Ovary (tissue), 9 donors: ENCODE data around the gene BICD2. TPM values are rescaled to one million over a fixed set of nuclear protein-coding genes. Genes with fewer than 3 reads are reported as not detected.
"Not testable (repeated sequence)": the region's sequence is repeated elsewhere in the genome, so short reads cannot be mapped to it uniquely, and the experiment has no call there.

ENCODE experiments used
- DNase-seq, 5 donors: peaks; one replicate each; pipeline ENCODE4 v3.0.0-alpha.2; 2019 to 2020
- H3K27ac ChIP-seq, 2 donors: fragments of 200-600 bp; one replicate each; pipeline versions ENCODE4 v1.5.1 to v1.8.0; 2019 to 2022
- H3K27me3 ChIP-seq: fragments of 200-600 bp; one replicate; pipeline ENCODE4 v1.8.0; 2022
- H3K36me3 ChIP-seq: fragments of 200-600 bp; sonication (generic); one replicate; pipeline ENCODE4 v1.5.1; 2019
- H3K4me1 ChIP-seq: one replicate; pipeline ENCODE4 v1.8.1; 2013; ENCODE audit warnings: mild to moderate bottlenecking, moderate library complexity; ENCODE audit not compliant: insufficient read depth
- H3K4me3 ChIP-seq: fragments of 200-600 bp; sonication (generic); one replicate; pipeline ENCODE4 v1.5.1; 2017
- H3K9me3 ChIP-seq, 2 donors: fragments of 200-600 bp in 1 of 2; sonication (generic) in 1 of 2; one replicate each; pipeline versions ENCODE4 v1.5.1 to v1.8.1; 2013 to 2019; ENCODE audit warnings: mild to moderate bottlenecking in 1 of 2, moderate library complexity in 1 of 2
- EP300 ChIP-seq: sonication (generic); formaldehyde crosslinking; IDR thresholded peaks from one replicate; pipeline ENCODE4 v1.6.1; 2017; ENCODE audit warnings: antibody characterized with exemption
- POLR2A ChIP-seq: fragments of 450-650 bp; IDR thresholded peaks from one replicate; pipeline ENCODE4 v1.6.1; 2017; ENCODE audit warnings: antibody characterized with exemption, mild to moderate bottlenecking, moderate library complexity
- WGBS, 3 donors: extraction: QIAGEN DNeasy Blood & Tissue Kit in 1 of 3; methylation state at CpG; one replicate each; pipeline versions ENCODE4 v1.1.5 to v1.1.7; 2013 to 2017; 5-methylcytosine and 5-hydroxymethylcytosine counted together
- intact Hi-C, 4 donors: fragments of 100-400 bp; cut with DNase I; formaldehyde crosslinking; loops; one replicate each; pipeline versions ENCODE4 v1.11.0 to v1.15.1; 2022 to 2023
- polyA plus RNA-seq, 2 donors: library from polyadenylated mRNA; stranded (reverse); fragments of 200-250 nt in 1 of 2; fragments of 350-450 nt in 1 of 2; fragmentation: Illumina TruSeq in 1 of 2; extraction: RNeasy Lipid Tissue Mini Kit (QIAGEN cat#74804) in 1 of 2; gene quantifications; one replicate each; pipeline ENCODE4 v1.2.3, GENCODE V29; 2013 to 2014
- total RNA-seq, 7 donors: library from RNA; depleted of rRNA in 2 of 7; stranded (reverse); fragments of >200 nt in 2 of 7; fragmentation: NEBNext Ultra II Directional in 3 of 7; extraction: Animal tissue kit (Norgen Biotek cat#: 25700) in 3 of 7; gene quantifications; one replicate each; pipeline versions ENCODE4 v1.1.0 to v1.2.4, GENCODE V29; 2016 to 2023
- TF ChIP-seq, protein P1 (sequence below), 3 donors: fragments of 450-650 bp in 2 of 3; fragments of 200-600 bp in 1 of 3; IDR thresholded peaks; one replicate each; pipeline versions ENCODE4 v1.5.1 to v1.8.0; 2016 to 2022; ENCODE audit warnings: antibody characterized with exemption in 3 of 3, mild to moderate bottlenecking in 1 of 3
- donor health status: DM: no; HTN: no; CAD: no; lungs with moderate emphysema.
- donor health status: DM: no; HTN: no; CAD: no.
- donor health status: Bipolar disorder and iron deficiency.
- donor health status: DM: yes; HTN: yes; CAD: no.
- donor health status: DM: no; HTN: no; CAD: no.
- donor health status: DM: yes; HTN: yes; CAD: no.

The BICD2 gene
- total and polyA plus RNA-seq, 9 donors = 13.9 to 28.7 (median 20.6) TPM

DNA sequence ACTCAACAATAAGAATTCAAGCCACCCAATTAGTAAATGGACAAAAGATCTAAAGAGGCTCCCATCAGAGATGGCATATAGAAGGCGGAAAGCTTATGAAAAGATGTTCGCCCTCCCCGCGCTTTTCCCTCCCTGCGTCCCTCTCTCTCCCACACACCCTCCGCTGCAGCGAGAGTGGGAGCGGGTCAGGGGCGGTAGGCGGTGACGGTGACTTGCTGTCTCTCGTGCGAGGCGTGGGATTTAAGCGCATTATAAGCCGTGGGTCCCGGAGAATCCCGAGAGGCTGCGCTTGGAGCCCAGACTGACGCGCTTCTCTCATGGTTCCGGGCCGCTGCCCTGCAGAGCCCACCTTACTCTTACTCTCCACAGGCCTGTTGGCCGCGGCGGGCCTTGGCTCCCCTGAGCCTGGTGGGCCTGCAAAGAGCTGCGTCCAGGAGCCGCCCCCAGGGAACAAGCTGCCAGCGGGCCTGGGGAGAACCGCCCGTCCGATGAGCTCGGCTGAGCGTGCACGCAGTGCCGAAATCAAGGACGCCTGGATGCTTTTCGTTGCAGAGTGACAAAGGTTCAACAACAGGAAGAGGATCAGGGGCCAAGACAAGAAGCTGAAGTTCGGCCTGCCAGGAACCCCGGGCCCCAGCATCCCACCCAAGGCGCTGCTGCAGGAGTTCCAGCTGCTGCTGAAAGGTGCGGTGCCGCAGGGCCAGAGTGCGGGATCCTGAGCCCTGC, 42.6 kb upstream of the BICD2 start:
- no peak for DNase-seq
- H3K4me3 ChIP-seq = no peak overlapping the region

GRCh38 chr9:92804727-92805126, 40.1 kb upstream of the BICD2 start:
- Histone ChIP-seq H3K36me3 (no peaks in the 10 kb centered on the region), H3K9me3 (no peaks in the 10 kb centered on the region), H3K4me3 (no peak overlapping the region), H3K27ac (no peak overlapping the region), H3K4me1 (peaks cover 9% of the 10 kb centered on the region), H3K27me3 (peaks cover 2% of the 10 kb centered on the region)
- no peak for DNase-seq
- WGBS, 3 donors = 72 to 82% (median 73%) methylated on average over 6 of the region's 6 CpGs
- intact Hi-C loops = no loop called here
- TF ChIP-seq POLR2A (no peak), EP300 (no peak)
- TF ChIP-seq, protein P1, sequence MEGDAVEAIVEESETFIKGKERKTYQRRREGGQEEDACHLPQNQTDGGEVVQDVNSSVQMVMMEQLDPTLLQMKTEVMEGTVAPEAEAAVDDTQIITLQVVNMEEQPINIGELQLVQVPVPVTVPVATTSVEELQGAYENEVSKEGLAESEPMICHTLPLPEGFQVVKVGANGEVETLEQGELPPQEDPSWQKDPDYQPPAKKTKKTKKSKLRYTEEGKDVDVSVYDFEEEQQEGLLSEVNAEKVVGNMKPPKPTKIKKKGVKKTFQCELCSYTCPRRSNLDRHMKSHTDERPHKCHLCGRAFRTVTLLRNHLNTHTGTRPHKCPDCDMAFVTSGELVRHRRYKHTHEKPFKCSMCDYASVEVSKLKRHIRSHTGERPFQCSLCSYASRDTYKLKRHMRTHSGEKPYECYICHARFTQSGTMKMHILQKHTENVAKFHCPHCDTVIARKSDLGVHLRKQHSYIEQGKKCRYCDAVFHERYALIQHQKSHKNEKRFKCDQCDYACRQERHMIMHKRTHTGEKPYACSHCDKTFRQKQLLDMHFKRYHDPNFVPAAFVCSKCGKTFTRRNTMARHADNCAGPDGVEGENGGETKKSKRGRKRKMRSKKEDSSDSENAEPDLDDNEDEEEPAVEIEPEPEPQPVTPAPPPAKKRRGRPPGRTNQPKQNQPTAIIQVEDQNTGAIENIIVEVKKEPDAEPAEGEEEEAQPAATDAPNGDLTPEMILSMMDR (IDR thresholded peaks at IDR 0.05) = no peak

More for the DNA sequence above, 42.6 kb upstream of the BICD2 start:
- Histone ChIP-seq H3K27me3 (peaks cover 4% of the 10 kb centered on the region), H3K27ac (no peak overlapping the region), H3K9me3 (no peaks in the 10 kb centered on the region), H3K4me1 (peaks cover 9% of the 10 kb centered on the region), H3K36me3 (no peaks in the 10 kb centered on the region)
- WGBS, 3 donors = 5 to 9% (median 7%) methylated on average over 43 to 44 of the region's 44 CpGs
- intact Hi-C loops = no loop called here
- no peak for TF ChIP-seq POLR2A
- no peak for TF ChIP-seq EP300
- TF ChIP-seq, protein P1 (IDR thresholded peaks at IDR 0.05) = no peak

GRCh38 chr9:92798358-92798757, 33.7 kb upstream of the BICD2 start:
- no peaks in the 10 kb centered on the region for H3K27me3 ChIP-seq
- intact Hi-C loops = loop anchor here in 2 of 4 donors (10.0 kb wide), 2 partner anchors 84 to 664 kb away; no protein-coding TSS in a partner anchor
- no peaks in the 10 kb centered on the region for H3K36me3 ChIP-seq
- H3K9me3 ChIP-seq = no peaks in the 10 kb centered on the region
- no peak overlapping the region for H3K27ac ChIP-seq
- no peak for DNase-seq
- H3K4me3 ChIP-seq = no peak overlapping the region
- 87 to 91% (median 90%) methylated on average over 11 of the region's 11 CpGs for WGBS, 3 donors
- TF ChIP-seq, protein P1 (IDR thresholded peaks at IDR 0.05) = no peak
- TF ChIP-seq EP300 = no peak
- TF ChIP-seq POLR2A = no peak
- no peaks in the 10 kb centered on the region for H3K4me1 ChIP-seq

DNA sequence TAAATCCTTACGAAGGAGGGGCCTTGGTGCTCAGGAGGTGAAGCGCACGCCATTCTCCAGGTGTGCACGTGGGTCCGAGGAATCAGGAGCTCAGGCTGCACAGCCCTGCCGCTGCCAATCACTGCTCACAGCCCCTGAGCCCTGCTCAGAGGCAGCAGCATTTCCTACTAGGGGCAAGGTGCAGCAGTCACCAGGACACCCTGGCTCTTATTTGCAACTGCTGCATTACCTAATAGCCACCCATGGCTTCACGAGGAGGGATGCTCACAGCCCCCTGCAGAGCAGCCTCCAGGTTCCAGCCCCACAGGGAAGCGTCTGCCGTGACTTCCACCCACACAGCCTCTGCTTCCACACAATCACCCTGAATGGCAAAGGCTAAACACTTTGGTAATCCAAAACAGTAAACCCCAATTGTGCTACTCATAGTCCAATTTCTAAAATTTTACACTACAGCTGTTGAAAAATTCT, 31.7 kb upstream of the BICD2 start:
- DNase-seq = not testable (repeated sequence)
- intact Hi-C loops = loop anchor here in 2 of 4 donors (10.0 kb wide), 2 partner anchors 82 to 662 kb away; no protein-coding TSS in a partner anchor
- WGBS, 3 donors = 36 to 46% (median 40%) methylated on average over 9 of the region's 9 CpGs

More for the DNA sequence above, 31.7 kb upstream of the BICD2 start:
- H3K36me3 ChIP-seq, H3K27me3 ChIP-seq, H3K4me1 ChIP-seq, H3K27ac ChIP-seq, H3K4me3 ChIP-seq, H3K9me3 ChIP-seq: not testable (repeated sequence)
